Measurements from ENCODE around the gene SMPD3.

Gene SMPD3

DNA sequence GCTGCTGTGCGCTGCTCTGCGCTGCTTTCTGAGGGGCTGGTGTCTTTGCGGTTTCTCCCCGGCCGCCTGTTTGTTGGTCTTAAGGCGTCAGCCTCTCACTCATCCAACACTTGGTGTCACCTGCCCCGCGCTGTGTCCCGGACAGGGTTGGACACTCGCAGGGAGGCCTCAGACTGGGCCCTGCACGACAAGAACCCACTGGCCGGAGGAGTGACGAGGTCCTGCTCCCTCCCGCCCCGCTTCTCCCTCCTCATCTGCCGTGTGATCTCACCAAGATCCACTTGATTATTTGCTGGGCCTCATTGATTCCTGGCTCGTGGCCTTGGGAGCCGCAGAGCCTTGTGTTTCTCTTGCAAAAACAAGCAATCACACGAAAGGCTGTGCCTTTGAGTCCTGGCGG lies 80.9 kb downstream of the SMPD3 start:
- no peak for DNase-seq

DNA sequence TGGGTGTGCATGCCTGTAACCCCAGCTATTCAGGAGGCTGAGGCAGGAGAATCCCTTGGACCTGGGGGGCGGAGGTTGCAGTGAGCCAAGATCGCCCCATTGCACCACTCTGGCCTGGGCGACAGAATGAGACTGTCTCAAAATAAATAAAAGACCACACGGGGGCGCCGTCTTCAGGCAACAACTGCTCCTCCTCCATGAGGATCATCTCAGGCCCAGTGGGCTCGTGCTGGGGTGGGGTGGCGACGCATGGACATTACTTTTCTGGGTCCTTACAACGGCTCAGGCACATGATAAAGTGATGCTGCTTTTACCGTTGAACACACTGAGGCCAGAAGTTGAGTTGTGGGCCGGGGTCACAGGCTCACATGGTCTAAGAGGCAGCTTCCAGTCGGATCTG lies 81.3 kb downstream of the SMPD3 start:
- no peak for DNase-seq

DNA sequence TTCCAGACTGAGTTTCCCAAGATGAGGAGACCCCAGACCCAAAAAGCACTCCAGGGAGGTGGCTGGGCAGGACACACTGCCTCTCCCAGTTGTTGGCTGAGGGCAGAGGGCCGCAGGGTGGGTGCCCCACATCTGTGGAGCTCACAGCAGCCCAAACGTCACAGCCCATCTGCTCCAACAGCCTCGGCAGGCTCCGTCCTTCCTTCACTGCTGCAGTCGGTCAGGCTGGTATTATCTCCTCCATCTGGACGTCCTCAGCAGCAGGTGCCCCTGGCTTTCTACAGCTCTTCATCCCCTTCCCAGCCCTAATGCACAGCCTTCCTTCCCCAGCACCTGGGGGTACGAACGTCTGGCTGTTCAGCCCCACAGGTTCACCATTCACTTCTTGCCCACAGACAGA lies 82.2 kb downstream of the SMPD3 start:
- no peak for DNase-seq

DNA sequence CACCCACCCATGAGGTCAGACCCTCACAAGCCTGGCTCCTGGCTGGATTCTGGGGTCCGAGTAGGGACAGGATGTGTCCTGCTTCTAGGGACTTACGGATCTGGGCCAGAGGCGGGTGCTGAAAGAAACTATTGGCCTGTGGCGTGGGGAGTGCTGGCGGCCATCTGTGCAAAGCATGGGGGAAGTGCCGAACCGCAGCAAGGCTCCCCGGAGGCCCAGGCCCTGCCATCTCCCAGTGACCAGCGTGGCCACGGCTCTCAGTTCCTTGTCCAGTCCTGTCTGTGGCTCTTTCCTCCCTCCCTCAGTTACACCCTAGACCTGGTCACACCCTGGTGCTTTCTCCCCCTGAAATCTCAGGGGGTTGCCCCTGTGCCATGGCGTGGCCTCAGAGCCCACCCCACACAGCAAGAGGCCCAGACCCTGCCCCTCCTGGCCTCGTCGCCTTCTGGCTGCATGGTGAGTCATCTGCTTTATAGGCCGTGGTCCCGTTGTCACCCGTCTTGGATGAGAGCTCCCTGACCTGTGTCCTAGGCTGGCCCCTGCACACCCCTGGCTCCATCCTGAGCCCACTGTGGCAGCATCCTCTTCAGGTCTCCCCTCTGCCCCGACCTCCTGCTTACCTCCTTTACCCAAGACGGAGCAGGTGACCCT lies 83.0 kb downstream of the SMPD3 start:
- no peak for DNase-seq

DNA sequence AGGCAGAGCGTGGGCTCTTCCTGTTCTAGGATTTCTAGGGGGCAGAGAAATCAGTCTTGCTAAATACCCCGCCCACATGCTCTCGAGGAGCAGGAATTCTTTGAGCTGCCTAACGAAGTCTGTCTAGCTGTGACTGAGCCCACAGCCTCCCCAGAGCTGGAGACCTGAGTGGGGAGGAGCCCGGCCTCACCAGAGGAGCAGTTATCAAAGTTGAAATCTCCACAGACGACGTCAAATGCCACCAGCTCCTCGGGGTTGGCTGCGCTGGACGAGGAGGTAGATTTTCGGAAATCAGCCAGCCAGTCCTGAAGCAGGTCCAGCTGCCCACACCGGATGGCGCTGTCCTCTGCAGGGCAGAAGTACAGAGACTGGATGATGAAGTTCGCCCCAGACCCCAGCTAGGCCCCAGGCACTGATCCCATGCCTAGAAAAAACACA lies 83.7 kb downstream of the SMPD3 start:
- DNase-seq, result no peak

DNA sequence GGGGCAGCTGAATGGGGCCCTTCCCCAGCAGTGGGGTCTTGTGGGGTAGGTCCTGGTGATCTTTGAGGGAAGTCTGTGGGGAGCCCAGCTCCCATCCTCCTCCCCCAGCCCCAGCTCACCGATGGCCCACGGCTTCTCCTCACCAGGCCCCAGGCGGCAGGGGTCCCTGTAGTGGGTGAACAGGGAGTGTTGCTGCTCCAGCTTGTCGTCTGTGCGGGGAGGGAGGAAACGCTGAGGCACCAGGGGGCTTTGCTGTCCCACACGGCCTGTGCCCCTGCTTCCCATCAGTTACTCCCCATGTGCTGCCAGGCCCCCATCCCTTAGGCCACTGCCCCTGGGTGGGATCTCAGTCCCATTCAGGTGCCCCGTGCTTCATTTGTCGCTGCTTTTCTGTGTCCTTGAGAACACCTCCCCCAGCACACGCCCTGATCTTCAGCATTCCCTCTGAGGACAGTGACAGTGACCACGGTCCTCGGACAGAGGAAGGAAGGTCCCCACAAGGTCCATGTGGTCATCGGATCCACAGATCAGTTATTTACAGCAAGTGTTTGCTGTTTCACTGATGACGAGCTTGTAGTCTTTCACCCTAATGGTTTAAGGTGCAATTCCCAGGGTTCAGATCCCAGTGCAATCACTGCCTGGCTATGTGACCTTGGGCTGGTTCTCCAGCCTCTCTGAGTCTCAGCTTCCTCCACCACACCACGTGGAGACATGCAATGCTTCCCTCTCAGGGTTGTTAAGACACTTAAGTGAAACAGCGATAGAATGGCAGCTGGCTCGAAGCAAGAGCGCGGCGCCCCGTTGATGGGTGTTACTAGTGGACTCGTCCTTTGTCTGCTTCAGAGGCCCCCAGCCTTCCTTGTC lies 84.4 kb downstream of the SMPD3 start:
- DNase-seq, result no peak

DNA sequence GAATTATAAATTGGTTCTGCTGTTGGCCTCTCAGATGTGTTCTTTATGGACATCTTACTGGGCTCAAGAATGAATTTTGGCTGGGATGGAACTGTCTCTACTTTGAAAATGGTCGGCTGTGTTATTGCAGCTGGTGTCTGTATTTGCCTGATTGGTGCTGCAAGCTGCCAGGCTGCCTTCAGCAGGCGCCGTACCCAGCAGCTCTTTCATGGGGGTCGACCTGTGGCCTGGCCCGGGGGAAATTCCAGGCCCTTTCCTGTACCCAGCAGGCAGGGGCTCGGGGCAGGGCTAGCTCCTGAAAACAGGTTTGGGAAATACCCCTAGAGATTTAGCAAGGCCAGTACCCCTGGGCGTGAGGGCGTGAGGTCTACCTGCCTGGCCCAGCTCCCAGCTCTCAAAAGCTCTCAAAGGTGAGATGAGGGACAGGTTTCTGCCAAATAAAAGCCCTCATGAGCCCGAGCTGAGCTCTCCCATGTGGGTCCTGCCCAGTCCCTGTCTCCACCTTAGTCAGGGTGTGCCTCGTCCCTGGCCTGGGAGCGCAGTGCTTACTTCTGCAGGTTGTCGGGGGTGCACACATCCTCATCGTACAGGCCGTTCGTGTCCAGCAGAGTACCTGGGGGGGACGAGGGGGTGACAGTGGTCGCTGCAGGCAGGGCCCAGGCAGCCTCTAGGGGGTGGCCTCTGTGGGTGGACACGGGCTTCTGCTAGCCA lies 85.2 kb downstream of the SMPD3 start:
- DNase-seq, result no peak

DNA sequence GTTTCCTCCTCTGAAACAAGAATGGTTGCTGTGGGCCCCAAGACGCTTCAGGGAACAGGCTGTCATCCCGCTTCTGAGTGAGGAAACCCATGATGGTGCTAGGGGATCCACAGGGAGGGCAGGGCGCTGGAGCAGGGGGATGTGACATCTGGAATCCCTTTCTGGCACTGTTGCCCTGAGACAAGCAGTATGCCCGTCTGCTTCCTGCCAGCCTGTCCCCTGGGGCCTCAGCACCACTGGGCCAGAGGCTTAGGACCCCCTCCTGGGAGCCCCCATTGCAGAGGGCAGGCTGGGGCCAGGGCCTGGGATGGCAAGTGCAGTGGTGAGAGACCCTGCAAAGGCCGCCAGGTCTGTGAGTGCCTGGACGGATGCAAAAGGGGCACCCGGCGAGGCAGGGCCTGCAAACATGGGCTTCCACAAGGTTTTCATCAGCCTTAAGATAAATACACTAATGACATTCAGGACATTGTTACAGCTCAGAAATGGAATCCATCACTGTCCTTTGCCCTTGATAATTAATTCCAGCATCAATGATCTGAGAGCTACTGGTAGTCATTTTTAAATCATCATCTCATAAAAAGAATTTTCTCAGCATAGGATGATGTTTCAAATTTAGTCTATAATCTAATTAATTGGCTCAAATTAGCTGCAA lies 85.9 kb downstream of the SMPD3 start:
- DNase-seq, result no peak

DNA sequence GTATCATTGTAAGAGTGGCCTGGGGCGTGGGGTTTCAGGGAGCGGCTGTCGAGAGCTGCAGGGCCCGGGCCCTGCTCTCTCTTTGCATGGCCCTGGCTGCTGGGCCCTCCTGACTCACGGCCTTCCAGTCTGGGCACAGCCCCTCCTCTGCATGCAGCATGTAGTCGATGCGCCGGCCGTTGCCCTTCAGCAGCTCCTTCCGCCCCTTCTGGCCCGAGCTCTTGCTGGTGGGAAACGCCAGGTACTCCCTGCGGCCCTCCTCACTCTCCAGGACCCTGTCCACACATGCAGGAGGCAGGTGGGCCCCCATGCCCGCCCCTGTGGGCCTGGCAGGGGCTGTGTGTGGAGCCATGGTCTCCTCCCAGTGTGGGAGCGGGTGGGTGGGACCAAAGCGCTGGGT lies 86.8 kb downstream of the SMPD3 start:
- no peak for DNase-seq

DNA sequence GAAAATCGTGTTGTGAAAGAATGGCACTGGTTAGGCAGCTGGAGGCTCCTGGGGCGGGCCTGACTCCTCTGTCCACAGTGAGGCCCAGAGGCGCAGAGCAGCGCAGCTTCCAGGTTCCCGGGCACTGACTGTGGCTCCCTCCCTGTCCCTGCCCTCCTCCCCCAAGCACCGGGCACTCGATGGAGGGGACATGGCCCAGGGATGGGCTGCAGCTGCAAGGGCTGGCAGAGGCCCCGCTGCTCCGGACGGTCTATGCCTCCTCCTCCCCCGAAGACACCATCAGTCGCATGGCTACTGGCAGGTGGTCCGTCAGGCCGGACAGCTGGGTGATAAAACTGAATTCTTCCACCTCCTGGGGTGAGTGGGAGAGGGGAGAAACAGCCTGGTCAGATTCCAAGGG lies 87.4 kb downstream of the SMPD3 start:
- no peak for DNase-seq

DNA sequence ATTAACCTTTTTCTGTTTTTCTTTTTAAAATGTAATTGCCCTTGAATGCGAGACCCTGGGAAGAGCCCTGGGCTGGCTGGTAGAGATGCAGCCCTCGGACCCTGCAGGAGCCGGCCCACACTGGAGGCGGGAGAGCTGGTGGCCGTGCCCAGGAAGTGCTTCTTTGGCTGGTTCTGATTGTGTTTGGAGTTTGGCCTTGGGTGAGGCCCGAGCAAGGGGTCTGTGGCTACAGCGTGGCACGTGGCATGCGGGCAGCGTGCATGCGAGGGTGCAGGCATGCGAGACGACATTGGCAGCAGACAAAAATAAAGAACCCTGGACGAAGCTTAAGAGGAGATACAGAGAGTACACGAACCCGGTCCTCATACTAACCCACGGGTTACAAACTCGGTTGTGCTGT lies 87.8 kb downstream of the SMPD3 start:
- DNase-seq, result no peak

DNA sequence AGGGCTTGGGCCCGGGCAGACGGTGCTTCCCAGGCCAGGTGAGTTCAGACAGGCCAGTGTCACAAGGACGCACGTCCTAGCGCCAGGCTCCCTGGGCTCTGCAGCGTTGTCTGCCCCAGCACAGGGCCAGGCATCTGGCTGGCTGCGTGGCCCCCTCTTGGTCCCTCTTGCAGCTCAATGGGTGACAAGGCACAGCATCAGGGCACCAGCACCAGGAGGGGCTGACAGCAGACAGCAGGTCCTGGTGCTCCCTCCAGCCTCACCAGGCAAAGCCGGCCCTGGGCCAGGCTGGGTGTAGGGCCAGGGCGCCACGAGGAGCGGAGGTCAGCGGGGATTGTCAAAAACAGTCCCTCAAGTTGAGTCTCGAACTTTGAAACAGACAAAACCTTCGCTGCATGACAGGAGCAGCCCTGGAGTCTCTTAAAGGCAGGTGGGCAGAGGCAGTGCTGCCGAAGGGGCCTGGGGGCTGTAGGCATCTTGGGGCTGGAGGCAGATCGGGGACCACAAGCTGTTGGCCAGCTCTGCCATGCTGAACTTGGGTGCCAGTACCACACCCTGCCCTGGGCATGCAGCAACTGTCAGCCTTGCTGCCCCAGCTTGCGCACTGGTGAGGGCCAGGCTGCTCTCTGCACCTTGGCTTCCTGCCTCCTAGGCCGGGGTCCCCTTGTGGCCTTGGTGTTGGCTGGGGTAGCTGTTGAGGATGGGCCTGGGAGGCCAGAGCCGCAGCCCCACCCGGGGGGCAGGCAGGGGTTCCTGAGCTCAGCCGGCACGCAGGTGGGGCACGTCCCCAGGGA lies 88.7 kb downstream of the SMPD3 start:
- no peak for DNase-seq

DNA sequence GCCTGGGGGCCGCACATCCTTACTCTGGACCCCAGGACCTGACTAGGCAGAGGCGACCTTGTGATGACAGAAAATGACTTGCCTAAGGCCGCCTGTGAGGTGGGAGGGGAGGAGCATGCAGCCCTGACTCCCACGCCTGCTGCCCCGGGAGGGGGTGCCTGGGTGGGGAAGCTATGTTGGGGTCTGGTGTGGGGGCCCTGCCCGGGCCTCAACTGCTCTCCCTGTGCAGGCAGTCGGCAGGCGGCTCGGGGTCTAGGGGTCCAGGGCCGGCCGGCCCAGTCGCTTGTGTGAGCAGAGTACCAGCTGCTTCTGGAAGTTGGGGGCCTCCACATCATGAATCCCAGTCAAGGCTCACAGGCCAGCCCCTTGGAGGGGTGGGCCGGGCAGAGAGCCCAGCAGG lies 89.4 kb downstream of the SMPD3 start:
- no peak for DNase-seq

DNA sequence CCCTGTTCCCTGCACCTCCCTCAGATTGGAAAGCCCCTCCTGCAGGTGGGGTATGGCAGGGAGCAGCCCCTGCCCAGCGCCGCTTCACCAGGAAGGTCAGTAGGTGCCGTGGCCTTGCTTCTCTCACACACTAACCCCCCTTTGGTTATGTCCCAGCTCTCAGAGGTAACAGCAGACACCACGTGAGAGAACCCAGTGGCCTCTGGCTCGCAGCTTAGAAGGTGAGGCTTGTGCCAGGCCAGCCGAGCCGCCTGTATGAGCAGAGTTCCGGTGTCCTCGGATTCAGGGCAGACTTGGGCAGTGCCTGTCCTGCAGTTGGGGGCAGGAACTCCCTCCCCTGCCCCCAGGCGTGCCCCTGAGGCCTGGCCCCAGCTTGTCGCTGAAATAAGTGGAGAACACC lies 90.4 kb downstream of the SMPD3 start:
- no peak for DNase-seq

DNA sequence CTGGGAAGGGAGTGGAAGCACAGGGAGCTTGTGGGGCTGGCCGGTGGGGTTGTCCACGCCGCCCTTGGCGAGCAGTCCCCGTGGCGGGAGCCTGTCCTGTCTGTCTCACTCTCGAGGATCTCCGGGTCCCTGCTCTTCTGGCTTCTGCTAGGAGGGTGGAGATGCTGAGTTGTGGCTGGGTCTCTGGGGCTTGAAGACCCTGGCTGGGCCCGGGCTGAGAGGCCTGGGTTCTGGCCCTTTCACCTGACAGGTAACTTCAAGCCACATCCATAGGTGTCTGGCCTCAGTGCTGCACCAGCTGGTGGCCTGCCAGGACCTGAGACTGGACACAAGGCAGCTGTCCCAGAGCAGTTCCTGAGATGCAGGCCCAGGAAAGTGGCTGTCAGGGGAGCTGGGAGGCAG lies 90.8 kb downstream of the SMPD3 start:
- no peak for DNase-seq

DNA sequence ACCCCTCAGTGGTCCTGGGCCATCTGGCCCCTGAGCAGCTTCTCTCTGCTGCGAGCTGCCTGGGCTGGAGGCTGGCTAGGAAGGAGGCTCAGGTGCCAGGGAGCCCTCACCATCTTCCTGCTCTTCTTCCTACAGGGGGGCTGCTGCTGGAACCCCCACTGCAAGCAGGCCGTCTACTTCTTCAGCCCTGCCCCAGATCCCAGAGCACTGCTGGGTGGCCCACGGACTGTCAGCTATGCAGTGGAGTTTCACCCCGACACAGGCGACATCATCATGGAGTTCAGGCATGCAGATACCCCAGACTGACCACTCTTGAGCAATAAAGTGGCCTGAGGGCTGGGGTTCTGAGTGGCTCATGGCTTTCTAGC lies 91.4 kb downstream of the SMPD3 start:
- DNase-seq, result no peak

DNA sequence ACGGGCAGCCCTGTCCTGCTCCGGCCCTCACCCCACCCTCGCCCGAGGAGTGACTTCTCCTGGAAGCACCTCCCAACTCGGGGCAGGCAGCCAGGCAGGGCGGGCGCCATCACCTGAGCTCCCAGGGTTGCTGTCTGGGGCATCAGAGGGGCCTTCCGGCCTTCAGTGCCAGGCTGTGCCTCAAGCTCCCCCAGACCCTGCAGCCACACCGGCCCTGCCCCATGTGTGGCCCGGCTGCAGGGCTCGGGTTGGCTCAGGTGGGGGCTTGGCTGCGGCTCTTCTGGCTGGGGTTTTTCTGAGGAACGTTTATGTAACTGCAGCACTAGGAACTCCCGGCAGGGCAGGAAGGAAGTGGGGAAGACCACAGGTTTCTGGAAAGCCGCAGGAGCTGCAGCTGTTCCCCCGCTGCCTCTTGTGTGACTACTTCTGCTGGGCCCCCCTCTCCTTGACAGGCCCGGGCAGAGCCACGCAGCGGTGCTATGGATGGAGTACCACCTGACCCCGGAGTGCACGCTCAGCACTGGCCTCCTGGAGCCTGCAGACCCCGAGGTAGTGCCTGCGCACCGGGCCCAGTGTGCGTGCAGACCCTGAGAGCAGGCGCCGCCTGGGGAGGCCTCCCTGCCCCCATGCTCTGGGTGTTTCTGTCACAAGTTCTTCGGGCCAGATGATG lies 91.9 kb downstream of the SMPD3 start:
- no peak for DNase-seq

DNA sequence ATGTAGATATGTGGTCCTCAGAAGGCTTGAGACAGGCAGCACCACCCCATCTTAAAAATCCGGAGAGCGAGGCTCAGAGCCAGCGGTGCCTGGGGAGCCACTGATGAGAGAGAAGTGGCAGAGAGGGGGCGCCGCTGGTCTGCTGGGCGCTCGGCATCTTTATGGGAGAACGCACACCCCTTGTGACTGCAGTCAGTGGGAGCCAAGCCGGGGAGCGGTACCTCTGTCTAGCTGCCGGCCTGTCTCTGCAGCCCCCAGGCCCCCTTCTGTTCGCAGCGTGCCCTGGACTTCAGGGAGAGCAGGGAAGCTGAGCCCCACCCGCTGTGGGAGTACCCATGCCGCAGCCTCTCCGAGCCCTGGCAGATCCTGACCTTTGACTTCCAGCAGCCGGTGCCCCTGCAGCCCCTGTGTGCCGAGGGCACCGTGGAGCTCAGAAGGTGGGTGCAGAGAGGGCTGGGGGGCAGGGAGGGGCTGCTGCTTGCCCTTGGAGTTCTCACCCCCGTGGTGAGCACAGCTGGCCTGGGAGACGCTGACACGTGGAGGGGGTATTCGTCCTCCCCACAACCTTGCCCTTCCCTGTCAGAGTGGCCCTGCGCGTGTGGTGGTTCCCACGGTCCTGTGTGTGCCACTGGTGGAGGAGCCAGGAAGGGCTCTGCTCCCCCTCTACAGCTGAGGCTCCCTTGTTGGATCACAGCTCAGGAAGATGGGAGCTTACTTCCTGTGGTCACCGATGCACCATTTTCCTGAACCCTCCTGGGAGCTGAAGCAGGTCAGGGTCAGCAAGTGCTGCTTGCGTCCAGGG lies 92.7 kb downstream of the SMPD3 start:
- DNase-seq, result no peak

DNA sequence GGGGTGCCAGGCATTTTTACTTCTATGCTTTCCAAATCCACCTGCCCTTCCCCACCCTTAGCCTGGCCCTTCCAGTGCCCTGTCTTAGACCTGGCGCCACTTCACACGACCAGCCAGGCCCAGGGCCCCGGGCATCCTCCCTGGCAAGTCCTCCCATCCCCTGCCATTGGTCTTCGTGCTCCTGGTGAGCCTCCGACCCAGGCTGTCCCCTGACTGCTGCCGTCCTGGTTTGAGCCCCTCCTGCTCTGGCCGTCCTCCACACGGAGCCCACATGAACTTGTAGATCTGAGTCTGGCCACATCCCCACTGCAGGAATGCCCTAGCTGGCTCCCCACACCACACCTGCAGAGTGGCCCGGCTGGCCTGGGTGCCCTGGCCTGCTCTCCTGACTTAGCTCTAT lies 93.5 kb downstream of the SMPD3 start:
- no peak for DNase-seq

DNA sequence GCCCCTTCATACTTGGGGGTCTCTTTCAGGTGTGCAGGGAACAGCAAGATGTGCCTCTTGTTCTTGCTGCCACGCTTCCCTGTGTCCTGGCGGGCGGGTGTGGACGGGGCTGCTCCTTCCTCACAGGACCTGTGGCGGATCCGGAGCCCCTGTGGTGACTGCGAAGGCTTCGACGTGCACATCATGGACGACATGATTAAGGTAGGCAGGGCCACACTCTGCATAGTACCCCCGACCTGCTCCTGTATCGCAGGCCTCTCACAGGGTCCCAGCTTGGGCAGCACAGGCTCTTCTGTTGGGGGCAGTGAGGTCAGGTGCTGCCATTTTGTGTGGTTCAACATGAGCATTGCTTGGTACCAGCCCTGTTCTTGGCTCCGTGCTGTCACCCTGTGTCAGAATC lies 94.9 kb downstream of the SMPD3 start:
- DNase-seq, result no peak

DNA sequence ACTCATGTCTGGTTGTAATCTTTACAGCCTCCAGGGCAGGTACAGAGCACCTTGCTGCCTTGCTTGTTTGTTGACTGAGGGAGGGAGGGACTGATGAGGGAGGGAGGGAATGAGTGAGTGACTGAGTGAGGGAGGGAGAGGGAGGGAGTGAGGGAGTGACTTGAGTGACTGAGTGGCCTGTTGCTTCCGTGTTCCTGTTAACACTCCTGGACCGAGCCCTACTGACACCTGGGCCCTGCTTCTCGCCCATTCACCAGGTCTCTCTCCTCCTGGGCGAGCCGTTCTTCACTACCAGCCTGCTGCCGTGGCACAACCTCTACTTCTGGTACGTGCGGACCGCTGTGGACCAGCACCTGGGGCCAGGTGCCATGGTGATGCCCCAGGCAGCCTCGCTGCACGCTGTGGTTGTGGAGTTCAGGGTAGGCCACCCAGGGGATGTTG lies 96.3 kb downstream of the SMPD3 start:
- DNase-seq, result no peak

All from NCI-H2171 treated with DMSO at 0.1 percent for 48 hours (cell line).